Measurements from ENCODE around the gene TH. TPM values are rescaled to one million over a fixed set of nuclear protein-coding genes. Genes with fewer than 3 reads are reported as not detected.

TH gene
- polyA plus RNA-seq, 1 of the 3 experiments (the other 2 are of a cell fraction): not detected

- no peak within 1 kb of the TSS for H2AFZ ChIP-seq (ENCODE audit: low read depth)
- H3K4me2 ChIP-seq: no peak within 1 kb of the TSS
- H4K20me1 ChIP-seq (ENCODE audit: insufficient read depth): no peaks in the 10 kb centered on the region
- H3K9me3 ChIP-seq: no peaks in the 10 kb centered on the region
- TF ChIP-seq ZBTB33 (IDR thresholded peaks at IDR 0.05; ENCODE audit: borderline replicate concordance, low read depth): no peak
- TF ChIP-seq MEF2A (IDR thresholded peaks at IDR 0.05; ENCODE audit: borderline replicate concordance, low read depth): no peak
- no peak for TF ChIP-seq RFX5 (IDR thresholded peaks at IDR 0.05; ENCODE audit: low read length)
- TF ChIP-seq CTCF (IDR thresholded peaks at IDR 0.05): no peak
- no peak for TF ChIP-seq EP300 (IDR thresholded peaks at IDR 0.05; ENCODE audit: borderline replicate concordance in 1 of 2, low read depth in 1 of 2, low read length in 1 of 2)
- TF ChIP-seq GABPA (IDR thresholded peaks at IDR 0.05; ENCODE audit: low read depth): no peak
- TF ChIP-seq TAF1 (IDR thresholded peaks at IDR 0.05; ENCODE audit: borderline replicate concordance, low read depth, low read length): no peak
- no peak for TF ChIP-seq FOXJ3 (CRISPR knock-in tag; IDR thresholded peaks at IDR 0.05)
- TF ChIP-seq USF1 (IDR thresholded peaks at IDR 0.05; ENCODE audit: borderline replicate concordance, low read depth): no peak
- TF ChIP-seq REST (IDR thresholded peaks at IDR 0.05; ENCODE audit: low read depth, low read length): no peak
- no peak for TF ChIP-seq FOXM1 (IDR thresholded peaks at IDR 0.05; ENCODE audit: low read depth)
- TF ChIP-seq NFIC (IDR thresholded peaks at IDR 0.05; ENCODE audit: borderline replicate concordance): no peak
- TF ChIP-seq RCOR1 (IDR thresholded peaks at IDR 0.05; ENCODE audit: low read length): no peak
- no peak for DNase-seq
- no peak within 1 kb of the TSS for H3K9ac ChIP-seq
- H3K36me3 ChIP-seq (replicated peaks in 1 of 2; ENCODE audit: control insufficient read depth in 1 of 2, insufficient read depth in 2 of 2, low read length in 1 of 2): no peaks in the 10 kb centered on the region
- 80% methylated on average over 2 of the region's 13 CpGs for WGBS (ENCODE audit: low lambda C conversion rate)
- no peaks in the 10 kb centered on the region for H3F3A ChIP-seq (replicated peaks; ENCODE audit: insufficient read depth)
- no peaks in the 10 kb centered on the region for H3K79me2 ChIP-seq (ENCODE audit: insufficient read depth)
- ChIA-PET POLR2A (interaction anchor here (0.9 kb wide), 1 partner anchor 124 kb away, joined by 3 read pairs; no protein-coding TSS in a partner anchor), CTCF (interaction anchor here (0.9 to 21.8 kb wide), 7 partner anchors 8 to 508 kb away, joined by 3 to 478 read pairs (median 6); partner anchors contain the start of genes SYT8, TH and TNNI2)
- no peaks in the 10 kb centered on the region for H3K27me3 ChIP-seq (ENCODE audit: insufficient read depth)
- peaks cover 0 to 23% of the 10 kb centered on the region in 2 experiments; a peak in 1 of 4 replicates for H3K4me1 ChIP-seq (ENCODE audit: control insufficient read depth in 1 of 2, insufficient read depth in 2 of 2, low read depth in 1 of 2, low read length in 1 of 2)
- H3K9me2 ChIP-seq: no peaks in the 10 kb centered on the region
- no peak within 1 kb of the TSS for H3K4me3 ChIP-seq (ENCODE audit: low read depth in 2 of 2, low read length in 1 of 2)
- H3K27ac ChIP-seq (ENCODE audit: low read depth in 2 of 2, low read length in 1 of 2): no peak within 1 kb of the TSS
Measured at GRCh38 chr11:2160736-2161259, 10.8 kb downstream of the TH start, which contains the start of gene INS. Gene INS (minus strand): TSS chr11:2161209. CDS start chr11:2160971, 238 bp downstream.
